Transverse colon (tissue), 4 donors: Measurements from ENCODE around the gene SLC27A4. TPM values are rescaled to one million over a fixed set of nuclear protein-coding genes. Genes with fewer than 3 reads are reported as not detected.

ENCODE experiments used
- DNase-seq: peaks from one replicate; pipeline ENCODE4 v3.0.0-alpha.2; 2019
- H3K27ac ChIP-seq, 4 donors: fragments of 200-600 bp; sonication (generic); 2 replicates each; pipeline ENCODE4 v1.5.1; 2016 to 2018; ENCODE audit warnings: inconsistent platforms in 4 of 4
- H3K27me3 ChIP-seq: fragments of 200-600 bp; sonication (generic); 2 replicates; pipeline ENCODE4 v1.5.1; 2017; ENCODE audit warnings: inconsistent platforms
- H3K36me3 ChIP-seq, 4 donors: fragments of 200-600 bp; sonication (generic); 2 replicates each; pipeline ENCODE4 v1.5.1; 2017 to 2019; ENCODE audit warnings: inconsistent platforms in 4 of 4
- H3K4me1 ChIP-seq, 4 donors: fragments of 200-600 bp; sonication (generic); 2 replicates each; pipeline ENCODE4 v1.5.1; 2017 to 2020; ENCODE audit warnings: inconsistent platforms in 4 of 4
- H3K4me3 ChIP-seq, 4 donors: fragments of 200-600 bp; sonication (generic); 1 replicate in 1 of 4; 2 replicates in 3 of 4; pipeline versions ENCODE4 v1.5.1 to v1.6.1; 2017 to 2019; ENCODE audit warnings: inconsistent platforms in 4 of 4
- H3K9me3 ChIP-seq, 2 donors: fragments of 200-600 bp; sonication (generic); 2 replicates each; pipeline ENCODE4 v1.5.1; 2017 to 2019; ENCODE audit warnings: inconsistent platforms in 2 of 2
- CTCF ChIP-seq, 5 experiments: fragments of 200-600 bp in 3 of 5; fragments of 450-650 bp in 2 of 5; sonication (generic) in 3 of 5; IDR thresholded peaks; 1 replicate in 2 of 5; 2 replicates in 3 of 5; pipeline ENCODE4 v1.5.1; 2016 to 2017; ENCODE audit warnings: antibody characterized with exemption in 5 of 5, inconsistent platforms in 3 of 5, mild to moderate bottlenecking in 2 of 5, moderate library complexity in 1 of 5
- EP300 ChIP-seq: sonication (generic); formaldehyde crosslinking; IDR thresholded peaks from one replicate; pipeline ENCODE4 v1.6.1; 2017; ENCODE audit warnings: antibody characterized with exemption, low read depth
- POLR2A ChIP-seq: fragments of 450-650 bp; IDR thresholded peaks from one replicate; pipeline ENCODE4 v1.6.1; 2016; ENCODE audit warnings: antibody characterized with exemption, mild to moderate bottlenecking, moderate library complexity
- POLR2AphosphoS5 ChIP-seq, 3 donors: sonication (generic); formaldehyde crosslinking; IDR thresholded peaks; one replicate each; pipeline ENCODE4 v1.6.1; 2016; ENCODE audit warnings: antibody characterized with exemption in 3 of 3
- WGBS, 2 donors: methylation state at CpG; one replicate each; pipeline ENCODE4 v1.1.5; 2018; ENCODE audit warnings: low coverage in 1 of 2; 5-methylcytosine and 5-hydroxymethylcytosine counted together
- in situ Hi-C, 4 donors: fragments of 200-750 bp; cut with MboI; loops; one replicate each; pipeline versions ENCODE4 v1.15.0 to v1.15.1; 2017; ENCODE audit warnings: low sequenced_read_pairs in 3 of 4, low pct_ligation_motif_present in 1 of 4, low pct_unique_long_range_greater_than_20kb in 1 of 4
- intact Hi-C: fragments of 100-400 bp; cut with DNase I; formaldehyde crosslinking; loops from one replicate; pipeline ENCODE4 v1.15.1; 2023; ENCODE audit warnings: low total_unique reads
- total RNA-seq, 4 donors: library from RNA; depleted of rRNA; stranded (reverse); fragments of >200 nt; gene quantifications; one replicate each; pipeline ENCODE4 v1.1.0, GENCODE V29; 2016

Gene SLC27A4
- total RNA-seq, 4 donors from 2014 or later, result 26.3 to 92.4 (median 44.2) TPM

- no peak overlapping the region for H3K4me3 ChIP-seq
- in situ Hi-C loops (no loop called here), intact Hi-C loops (no loop called here)
- H3K27ac ChIP-seq, result no peak overlapping the region
- no peaks in the 10 kb centered on the region for H3K4me1 ChIP-seq
- no peaks in the 10 kb centered on the region for H3K9me3 ChIP-seq
- DNase-seq, result no peak
- no peak for TF ChIP-seq POLR2A
- TF ChIP-seq EP300, result no peak
- no peak for TF ChIP-seq CTCF (IDR thresholded peaks at IDR 0.05)
- TF ChIP-seq POLR2AphosphoS5 (IDR thresholded peaks at IDR 0.05), result no peak
- H3K36me3 ChIP-seq, result peaks cover 0 to 20% (median 6%) of the 10 kb centered on the region in 4 donors
- 61 to 71% methylated on average over 2 of the region's 2 CpGs for WGBS, 2 donors
- no peaks in the 10 kb centered on the region for H3K27me3 ChIP-seq
Observed at GRCh38 chr9:128349125-128349524, 8.8 kb downstream of the SLC27A4 start.

DNA sequence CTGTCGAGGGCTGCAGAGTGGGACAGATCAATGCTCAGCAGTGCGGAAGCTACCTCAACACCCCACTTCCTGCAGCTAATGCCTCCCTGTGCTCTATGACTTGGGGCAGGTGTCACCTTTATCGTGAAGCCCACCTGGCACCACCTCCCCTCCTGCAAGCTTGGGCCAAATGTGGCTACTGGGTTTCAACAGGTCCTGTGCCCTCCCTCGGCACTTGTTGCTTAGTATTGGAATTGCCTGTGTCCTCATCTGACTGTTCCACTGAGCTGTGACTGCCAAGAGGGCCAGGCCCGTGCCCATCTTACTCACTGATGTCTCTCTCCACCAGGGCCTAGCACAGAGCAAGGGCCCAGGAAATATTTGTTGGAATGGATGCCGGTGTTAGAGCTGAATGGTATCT lies 9.4 kb downstream of the SLC27A4 start:
- no peaks in the 10 kb centered on the region for H3K27me3 ChIP-seq
- no peaks in the 10 kb centered on the region for H3K4me1 ChIP-seq
- TF ChIP-seq POLR2AphosphoS5 (IDR thresholded peaks at IDR 0.05) (no peak), EP300 (no peak), CTCF (IDR thresholded peaks at IDR 0.05) (no peak), POLR2A (no peak)
- peaks cover 0 to 20% (median 6%) of the 10 kb centered on the region in 4 donors for H3K36me3 ChIP-seq
- no peak overlapping the region for H3K4me3 ChIP-seq
- in situ Hi-C loops (no loop called here), intact Hi-C loops (no loop called here)
- WGBS, 2 donors, result 100% methylated on average over 6 of the region's 6 CpGs; no CpG with 5 or more reads in 1 of the 2 donors
- no peak overlapping the region for H3K27ac ChIP-seq
- DNase-seq, result no peak
- H3K9me3 ChIP-seq, result no peaks in the 10 kb centered on the region

GRCh38 chr9:128355451-128355850 lies 15.1 kb downstream of the SLC27A4 start:
- in situ Hi-C loops (no loop called here), intact Hi-C loops (no loop called here)
- Histone ChIP-seq H3K4me1 (no peaks in the 10 kb centered on the region), H3K27me3 (no peaks in the 10 kb centered on the region), H3K9me3 (no peaks in the 10 kb centered on the region), H3K27ac (no peak overlapping the region), H3K4me3 (no peak overlapping the region), H3K36me3 (peaks cover 0 to 12% (median 0%) of the 10 kb centered on the region in 4 donors)
- TF ChIP-seq POLR2AphosphoS5 (IDR thresholded peaks at IDR 0.05) (no peak), POLR2A (no peak), CTCF (IDR thresholded peaks at IDR 0.05) (no peak), EP300 (no peak)
- WGBS, 2 donors, result 90% methylated on average over 19 of the region's 19 CpGs; no CpG with 5 or more reads in 1 of the 2 donors
- no peak for DNase-seq

GRCh38 chr9:128358090-128358489 lies 17.8 kb downstream of the SLC27A4 start:
- no peaks in the 10 kb centered on the region for H3K27me3 ChIP-seq
- peaks cover 0 to 13% (median 10%) of the 10 kb centered on the region in 4 donors for H3K4me1 ChIP-seq
- no peak overlapping the region for H3K27ac ChIP-seq
- WGBS, 2 donors, result 80 to 87% methylated on average over 2 to 8 of the region's 8 CpGs
- no peak overlapping the region for H3K4me3 ChIP-seq
- H3K36me3 ChIP-seq, result peaks cover 0 to 12% (median 0%) of the 10 kb centered on the region in 4 donors
- intact Hi-C loops, result no loop called here
- in situ Hi-C loops, result no loop called here
- no peak for DNase-seq
- TF ChIP-seq EP300 (no peak), CTCF (IDR thresholded peaks at IDR 0.05) (no peak), POLR2A (no peak), POLR2AphosphoS5 (IDR thresholded peaks at IDR 0.05) (no peak)
- H3K9me3 ChIP-seq, result no peaks in the 10 kb centered on the region
